Stimulated activated CD4-positive, alpha-beta T cell treated with anti-CD3 and anti-CD28 coated beads, TNF-alpha, amount 100 ng/mL, for 48 hours (primary cell): ENCODE results near the gene IFT43.

Experiments used
- DNase-seq, 3 donors: peaks; one replicate each; pipeline ENCODE4 v3.0.0-alpha.2; 2020; ENCODE audit warnings: low read depth in 3 of 3

Gene IFT43

GRCh38 chr14:76015191-76015590, 29.6 kb downstream of the IFT43 start:
- no peak for DNase-seq

GRCh38 chr14:76015668-76016067, 30.1 kb downstream of the IFT43 start:
- DNase-seq = no peak

- DNase-seq = no peak
Observed at GRCh38 chr14:76019676-76020075, 34.1 kb downstream of the IFT43 start.

- DNase-seq = no peak
Observed at GRCh38 chr14:76022991-76023390, 37.4 kb downstream of the IFT43 start.

GRCh38 chr14:76023757-76024156, 38.2 kb downstream of the IFT43 start:
- no peak for DNase-seq

GRCh38 chr14:76024211-76024907, 38.8 kb downstream of the IFT43 start:
- no peak for DNase-seq

GRCh38 chr14:76034566-76034965, 49.0 kb downstream of the IFT43 start:
- no peak for DNase-seq

GRCh38 chr14:76040704-76041103, 55.1 kb downstream of the IFT43 start:
- DNase-seq = no peak

GRCh38 chr14:76045773-76046172, 60.2 kb downstream of the IFT43 start:
- no peak for DNase-seq

GRCh38 chr14:76050250-76050649, 64.7 kb downstream of the IFT43 start:
- DNase-seq = no peak

- peak; percentile 20 to 42 (median 28) for DNase-seq
Observed at GRCh38 chr14:76050797-76051392, 65.3 kb downstream of the IFT43 start.

- no peak for DNase-seq
Observed at GRCh38 chr14:76051717-76052465, 66.3 kb downstream of the IFT43 start.

GRCh38 chr14:76053572-76054355, 68.2 kb downstream of the IFT43 start:
- DNase-seq = no peak

- no peak for DNase-seq
Observed at GRCh38 chr14:76055330-76055729, 69.8 kb downstream of the IFT43 start.

GRCh38 chr14:76056128-76056527, 70.6 kb downstream of the IFT43 start:
- DNase-seq = no peak

- DNase-seq = no peak
Observed at GRCh38 chr14:76057914-76058313, 72.4 kb downstream of the IFT43 start.

- no peak for DNase-seq
Observed at GRCh38 chr14:76063327-76063726, 77.8 kb downstream of the IFT43 start.

GRCh38 chr14:76065519-76065918, 80.0 kb downstream of the IFT43 start:
- DNase-seq = no peak

- DNase-seq = no peak
Observed at GRCh38 chr14:76067536-76067935, 82.0 kb downstream of the IFT43 start.

- DNase-seq = no peak
Observed at GRCh38 chr14:76073717-76074116, 88.2 kb downstream of the IFT43 start.

- no peak for DNase-seq
Observed at GRCh38 chr14:76077340-76077739, 91.8 kb downstream of the IFT43 start.

GRCh38 chr14:76078501-76078900, 92.9 kb downstream of the IFT43 start:
- DNase-seq = no peak
